OCI-LY7 (cell line): ENCODE measurements around the gene SERPINA12. TPM values are rescaled to one million over a fixed set of nuclear protein-coding genes. Genes with fewer than 3 reads are reported as not detected.

Source experiments
- BruUV-seq: library from RNA; stranded (reverse); fragments of 400-500 nt; replicated peaks from 2 replicates; lab custom pipeline; 2021; lab: Mats Ljungman, UMichigan
- CTCF ChIA-PET: fragments of 300-600 bp; sonication (Branson Sonifier 250); formaldehyde crosslinking; loops from one replicate; lab custom pipeline; 2022; ENCODE audit warnings: antibody characterized with exemption; ENCODE audit not compliant: unreplicated experiment; lab: Charles Lee
- POLR2A ChIA-PET: fragments of 300-600 bp; sonication (Branson Sonifier 250); formaldehyde crosslinking; loops from one replicate; lab custom pipeline; 2022; ENCODE audit warnings: antibody characterized with exemption; lab: Charles Lee
- DNase-seq: peaks from one replicate; pipeline ENCODE4 v3.0.0-alpha.2; 2015; ENCODE audit warnings: low spot score
- H2AFZ ChIP-seq: fragments of 200-600 bp; sonication (generic), shearing (Covaris generic); 2 replicates; pipeline ENCODE4 v1.6.1; 2014; ENCODE audit warnings: mild to moderate bottlenecking, antibody characterized with exemption, low read length, moderate library complexity
- H3K27ac ChIP-seq: fragments of 200-600 bp; sonication (generic); 2 replicates; pipeline ENCODE4 v1.5.1; 2014; ENCODE audit warnings: mixed run types, low read depth, mild to moderate bottlenecking, moderate library complexity, low read length, inconsistent platforms; ENCODE audit not compliant: poor library complexity, severe bottlenecking
- H3K36me3 ChIP-seq: fragments of 200-600 bp; sonication (generic); 2 replicates; pipeline ENCODE4 v1.6.1; 2014; ENCODE audit warnings: mild to moderate bottlenecking, antibody characterized with exemption, low read length, moderate library complexity, mixed read lengths; ENCODE audit not compliant: insufficient read depth
- H3K4me1 ChIP-seq: fragments of 200-600 bp; sonication (generic); 2 replicates; pipeline ENCODE4 v1.5.1; 2014; ENCODE audit warnings: mild to moderate bottlenecking, low read length; ENCODE audit not compliant: insufficient read depth, poor library complexity, severe bottlenecking
- H3K4me2 ChIP-seq: fragments of 200-600 bp; sonication (generic); 2 replicates; pipeline ENCODE4 v1.6.1; 2014; ENCODE audit warnings: mild to moderate bottlenecking, low read length
- H3K4me3 ChIP-seq: fragments of 200-600 bp; sonication (generic); 2 replicates; pipeline ENCODE4 v1.5.1; 2014; ENCODE audit warnings: mild to moderate bottlenecking, low read depth, low read length; ENCODE audit not compliant: poor library complexity, severe bottlenecking
- H3K79me2 ChIP-seq: fragments of 200-600 bp; sonication (generic); 2 replicates; pipeline ENCODE4 v1.6.1; 2016; ENCODE audit warnings: low read depth, mild to moderate bottlenecking, low read length, moderate library complexity, mixed read lengths; ENCODE audit not compliant: insufficient read depth
- H3K9me2 ChIP-seq: fragments of 200-600 bp; sonication (generic); 2 replicates; pipeline ENCODE4 v1.6.1; 2016; ENCODE audit warnings: mild to moderate bottlenecking, low read length, mixed read lengths; ENCODE audit not compliant: insufficient read depth
- H3K9me3 ChIP-seq: fragments of 200-600 bp; sonication (generic); 2 replicates; pipeline ENCODE4 v1.6.1; 2014; ENCODE audit warnings: mild to moderate bottlenecking, mixed run types, low read length, mixed read lengths
- H4K20me1 ChIP-seq: fragments of 200-600 bp; sonication (generic); 2 replicates; pipeline ENCODE4 v1.6.1; 2014; ENCODE audit warnings: mild to moderate bottlenecking, antibody characterized with exemption, low read length, moderate library complexity, mixed read lengths; ENCODE audit not compliant: insufficient read depth
- EZH2phosphoT487 ChIP-seq: fragments of 200-600 bp; sonication (generic); IDR thresholded peaks from 2 replicates; pipeline ENCODE4 v1.6.1; 2018; ENCODE audit warnings: low read depth, borderline replicate concordance, mild to moderate bottlenecking, mixed run types, antibody characterized with exemption, low read length, moderate library complexity, mixed read lengths
- intact Hi-C: fragments of 100-400 bp; cut with micrococcal nuclease; formaldehyde crosslinking; loops from one replicate; pipeline ENCODE4 v1.10.0; 2022; ENCODE audit not compliant: unreplicated experiment
- total RNA-seq, 2 experiments: library from RNA; depleted of rRNA in 1 of 2; stranded (reverse); fragments of >200 nt in 1 of 2; shearing (Covaris generic) in 1 of 2; gene quantifications; 2 replicates each; pipeline ENCODE4 v1.2.3, GENCODE V29; 2014 to 2022
- TF ChIP-seq, protein P1 (sequence below): fragments of 200-600 bp; sonication (generic); conservative IDR thresholded peaks from 2 replicates; pipeline ENCODE4 v1.5.1; 2014; ENCODE audit warnings: mild to moderate bottlenecking, antibody characterized with exemption, low read length, moderate library complexity, mixed read lengths

Gene SERPINA12
- total RNA-seq, 2 experiments from 2014 or later, result not detected

DNA sequence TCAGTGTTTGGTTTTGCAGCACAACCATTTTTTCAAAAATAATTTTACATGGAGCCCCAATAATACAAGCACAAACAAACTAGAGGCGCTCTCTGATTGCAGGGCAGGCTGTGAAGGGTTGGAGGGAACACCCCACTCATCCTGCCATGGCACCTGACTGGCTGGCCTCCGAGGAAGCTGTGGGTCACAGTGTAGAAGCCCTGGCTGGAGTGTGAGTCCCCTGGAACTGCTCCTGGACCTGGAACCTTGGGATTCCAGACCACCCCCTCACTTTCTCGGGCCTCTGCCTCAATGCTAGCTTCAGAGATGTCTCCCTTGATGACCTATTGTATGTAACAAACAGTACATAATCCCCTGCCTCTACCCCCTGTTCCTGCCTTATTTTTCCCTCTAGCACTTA lies 14.8 kb upstream of the SERPINA12 start:
- no peak overlapping the region for H2AFZ ChIP-seq
- CTCF ChIA-PET, result no interaction called here
- no peaks in the 10 kb centered on the region for H3K36me3 ChIP-seq
- no peaks in the 10 kb centered on the region for H3K9me2 ChIP-seq
- H3K9me3 ChIP-seq, result no peaks in the 10 kb centered on the region
- H4K20me1 ChIP-seq, result no peaks in the 10 kb centered on the region
- no peaks in the 10 kb centered on the region for H3K79me2 ChIP-seq
- DNase-seq, result no peak
- POLR2A ChIA-PET, result no interaction called here
- BruUV-seq, result no TSS peak
- H3K4me3 ChIP-seq, result no peak overlapping the region
- intact Hi-C loops, result no loop called here
- TF ChIP-seq, protein P1, sequence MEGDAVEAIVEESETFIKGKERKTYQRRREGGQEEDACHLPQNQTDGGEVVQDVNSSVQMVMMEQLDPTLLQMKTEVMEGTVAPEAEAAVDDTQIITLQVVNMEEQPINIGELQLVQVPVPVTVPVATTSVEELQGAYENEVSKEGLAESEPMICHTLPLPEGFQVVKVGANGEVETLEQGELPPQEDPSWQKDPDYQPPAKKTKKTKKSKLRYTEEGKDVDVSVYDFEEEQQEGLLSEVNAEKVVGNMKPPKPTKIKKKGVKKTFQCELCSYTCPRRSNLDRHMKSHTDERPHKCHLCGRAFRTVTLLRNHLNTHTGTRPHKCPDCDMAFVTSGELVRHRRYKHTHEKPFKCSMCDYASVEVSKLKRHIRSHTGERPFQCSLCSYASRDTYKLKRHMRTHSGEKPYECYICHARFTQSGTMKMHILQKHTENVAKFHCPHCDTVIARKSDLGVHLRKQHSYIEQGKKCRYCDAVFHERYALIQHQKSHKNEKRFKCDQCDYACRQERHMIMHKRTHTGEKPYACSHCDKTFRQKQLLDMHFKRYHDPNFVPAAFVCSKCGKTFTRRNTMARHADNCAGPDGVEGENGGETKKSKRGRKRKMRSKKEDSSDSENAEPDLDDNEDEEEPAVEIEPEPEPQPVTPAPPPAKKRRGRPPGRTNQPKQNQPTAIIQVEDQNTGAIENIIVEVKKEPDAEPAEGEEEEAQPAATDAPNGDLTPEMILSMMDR, result no peak
- TF ChIP-seq EZH2phosphoT487, result no peak
- no peaks in the 10 kb centered on the region for H3K4me1 ChIP-seq
- no peak overlapping the region for H3K27ac ChIP-seq
- no peak overlapping the region for H3K4me2 ChIP-seq

DNA sequence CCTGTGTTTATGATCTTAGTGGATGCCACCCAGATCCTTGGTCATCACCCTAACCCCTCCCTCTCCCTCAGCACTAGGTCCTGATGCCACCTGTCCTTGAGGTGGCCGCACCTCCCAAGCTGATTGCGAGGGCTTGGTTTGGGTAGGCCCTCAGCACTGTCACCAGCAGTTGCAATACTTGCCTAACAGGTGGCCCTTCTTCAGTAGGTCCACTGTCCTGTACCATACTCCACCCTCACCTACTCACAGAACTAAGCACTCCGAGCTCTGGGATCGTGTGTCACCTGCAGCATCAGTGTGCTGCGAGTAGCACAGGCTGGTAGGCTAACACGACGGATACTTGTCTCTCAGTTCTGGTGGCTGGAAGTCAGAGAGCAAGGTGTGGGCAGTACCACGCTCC lies 14.0 kb upstream of the SERPINA12 start:
- Histone ChIP-seq H3K36me3 (no peaks in the 10 kb centered on the region), H3K9me2 (no peaks in the 10 kb centered on the region), H3K4me3 (no peak overlapping the region), H3K4me1 (no peaks in the 10 kb centered on the region), H3K27ac (no peak overlapping the region), H4K20me1 (no peaks in the 10 kb centered on the region), H2AFZ (no peak overlapping the region), H3K79me2 (no peaks in the 10 kb centered on the region), H3K4me2 (no peak overlapping the region), H3K9me3 (no peaks in the 10 kb centered on the region)
- BruUV-seq, result no TSS peak
- intact Hi-C loops, result no loop called here
- DNase-seq, result no peak
- TF ChIP-seq EZH2phosphoT487, result no peak
- TF ChIP-seq, protein P1, result no peak
- ChIA-PET CTCF (no interaction called here), POLR2A (no interaction called here)

GRCh38 chr14:94522115-94522724 lies 13.0 kb upstream of the SERPINA12 start:
- Histone ChIP-seq H3K4me1 (no peaks in the 10 kb centered on the region), H3K9me3 (no peaks in the 10 kb centered on the region), H3K4me3 (no peak overlapping the region), H3K79me2 (no peaks in the 10 kb centered on the region), H3K36me3 (no peaks in the 10 kb centered on the region), H4K20me1 (no peaks in the 10 kb centered on the region), H3K9me2 (no peaks in the 10 kb centered on the region), H2AFZ (no peak overlapping the region), H3K27ac (no peak overlapping the region), H3K4me2 (no peak overlapping the region)
- ChIA-PET POLR2A (no interaction called here), CTCF (no interaction called here)
- DNase-seq, result no peak
- TF ChIP-seq, protein P1, result no peak
- TF ChIP-seq EZH2phosphoT487, result no peak
- BruUV-seq, result no TSS peak
- intact Hi-C loops, result no loop called here
